ENCODE measurements around the gene CFTR.
"Not testable (repeated sequence)": the region's sequence is repeated elsewhere in the genome, so short reads cannot be mapped to it uniquely, and the experiment has no call there.

Gene CFTR

DNA sequence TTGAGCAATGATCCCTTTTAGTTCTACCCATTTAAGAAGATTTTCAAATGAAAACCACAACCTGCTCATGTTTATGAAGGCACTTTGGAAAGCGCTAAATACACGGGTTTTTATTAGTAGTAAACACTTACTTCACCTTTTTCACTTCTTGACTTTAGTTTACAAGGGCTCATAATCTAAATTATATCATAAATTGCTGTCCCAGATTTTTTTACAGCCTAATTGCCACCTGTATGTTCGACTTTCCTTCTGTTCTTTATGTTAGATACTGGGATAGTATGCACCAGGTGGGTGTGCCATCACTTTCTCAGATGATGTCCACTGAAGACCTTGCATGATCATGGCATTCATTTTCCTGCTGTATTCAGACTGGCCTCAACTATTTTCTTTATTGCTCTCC, 22.5 kb downstream of the CFTR start:
- no peak for DNase-seq (ENCODE audit: low read depth)

DNA sequence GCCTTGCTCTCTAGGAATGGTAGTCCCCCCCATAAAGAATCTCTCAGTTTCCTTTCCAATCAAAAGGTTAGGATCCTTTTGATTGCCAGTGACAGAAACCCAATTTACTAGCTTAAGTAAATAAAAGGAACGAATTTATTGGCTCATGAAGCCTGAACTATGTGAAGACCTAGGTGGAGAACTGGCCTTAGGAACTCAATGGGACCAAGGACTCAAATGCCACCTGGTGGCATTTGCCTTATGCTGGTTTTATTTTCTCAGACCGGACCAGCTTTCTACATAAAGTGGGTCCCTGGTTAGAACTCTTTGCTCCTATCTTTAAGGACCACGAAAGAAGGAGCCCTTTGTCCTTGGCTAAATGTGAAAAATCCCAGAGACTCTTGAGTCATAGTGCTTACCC, 25.4 kb downstream of the CFTR start:
- DNase-seq (ENCODE audit: low read depth) = no peak

DNA sequence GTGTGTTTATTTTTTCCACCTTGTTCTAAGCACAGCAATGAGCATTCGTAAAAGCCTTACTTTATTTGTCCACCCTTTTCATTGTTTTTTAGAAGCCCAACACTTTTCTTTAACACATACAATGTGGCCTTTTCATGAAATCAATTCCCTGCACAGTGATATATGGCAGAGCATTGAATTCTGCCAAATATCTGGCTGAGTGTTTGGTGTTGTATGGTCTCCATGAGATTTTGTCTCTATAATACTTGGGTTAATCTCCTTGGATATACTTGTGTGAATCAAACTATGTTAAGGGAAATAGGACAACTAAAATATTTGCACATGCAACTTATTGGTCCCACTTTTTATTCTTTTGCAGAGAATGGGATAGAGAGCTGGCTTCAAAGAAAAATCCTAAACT, 28.9 kb downstream of the CFTR start:
- DNase-seq (ENCODE audit: low read depth) = no peak

DNA sequence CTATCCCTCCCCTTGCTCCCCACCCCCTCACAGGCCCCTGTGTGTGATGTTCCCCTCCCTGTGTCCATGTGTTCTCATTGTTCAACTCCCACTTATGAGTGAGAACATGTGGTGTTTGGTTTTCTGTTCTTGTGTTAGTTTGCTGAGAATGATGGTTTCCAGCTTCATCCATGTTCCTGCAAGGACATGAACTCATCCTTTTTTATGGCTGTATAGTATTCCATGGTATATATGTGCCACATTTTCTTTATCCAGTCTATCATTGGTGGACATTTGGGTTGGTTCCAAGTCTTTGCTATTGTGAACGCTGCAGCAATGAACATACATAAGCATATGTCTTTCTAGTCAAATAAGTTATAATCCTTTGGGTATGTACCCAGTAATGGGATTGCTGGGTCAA, 37.4 kb downstream of the CFTR start:
- DNase-seq (ENCODE audit: low read depth) = not testable (repeated sequence)

DNA sequence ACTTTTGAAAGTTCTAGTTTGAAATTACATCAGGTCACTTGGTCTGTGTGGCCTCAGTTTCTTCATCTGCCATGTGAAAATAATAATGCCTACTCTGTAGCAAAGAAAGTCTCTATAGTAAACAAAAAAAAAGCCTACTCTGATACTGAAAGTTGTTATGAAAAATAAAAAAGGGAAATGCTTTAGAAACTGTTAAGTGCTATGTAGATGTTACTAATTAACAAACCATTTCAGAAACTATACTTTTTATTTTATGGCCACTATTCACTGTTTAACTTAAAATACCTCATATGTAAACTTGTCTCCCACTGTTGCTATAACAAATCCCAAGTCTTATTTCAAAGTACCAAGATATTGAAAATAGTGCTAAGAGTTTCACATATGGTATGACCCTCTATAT, 50.6 kb downstream of the CFTR start:
- DNase-seq (ENCODE audit: low read depth) = no peak

DNA sequence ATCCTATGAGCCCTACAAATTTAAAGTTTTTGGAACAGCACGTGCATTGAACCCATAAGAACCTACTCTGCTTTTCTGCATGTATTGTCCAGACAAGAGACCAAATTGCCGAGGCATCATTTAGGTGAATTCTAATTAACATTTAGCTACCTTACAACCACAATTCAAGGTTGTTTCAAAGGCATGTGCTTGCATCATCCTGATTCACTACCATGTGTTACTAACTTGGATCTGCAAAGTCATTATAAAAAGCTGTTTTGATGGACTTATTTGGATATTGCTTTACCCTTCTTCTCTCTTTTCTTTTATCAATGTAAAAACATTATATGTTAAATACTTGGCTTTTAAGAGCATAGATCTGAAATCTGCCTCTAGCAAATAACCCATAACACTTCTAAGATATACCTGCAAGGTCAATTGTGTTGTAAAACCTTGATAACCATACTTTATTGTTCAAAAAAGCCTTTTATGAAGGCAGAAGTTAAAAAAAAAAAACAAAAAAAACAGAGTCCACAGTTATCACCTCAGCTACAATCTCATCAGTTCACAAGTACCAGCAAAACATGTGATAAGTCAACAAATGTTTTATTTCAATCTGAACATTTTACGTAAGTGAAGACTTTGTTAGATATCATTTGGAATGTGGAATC, 51.9 kb downstream of the CFTR start:
- DNase-seq (ENCODE audit: low read depth) = no peak

DNA sequence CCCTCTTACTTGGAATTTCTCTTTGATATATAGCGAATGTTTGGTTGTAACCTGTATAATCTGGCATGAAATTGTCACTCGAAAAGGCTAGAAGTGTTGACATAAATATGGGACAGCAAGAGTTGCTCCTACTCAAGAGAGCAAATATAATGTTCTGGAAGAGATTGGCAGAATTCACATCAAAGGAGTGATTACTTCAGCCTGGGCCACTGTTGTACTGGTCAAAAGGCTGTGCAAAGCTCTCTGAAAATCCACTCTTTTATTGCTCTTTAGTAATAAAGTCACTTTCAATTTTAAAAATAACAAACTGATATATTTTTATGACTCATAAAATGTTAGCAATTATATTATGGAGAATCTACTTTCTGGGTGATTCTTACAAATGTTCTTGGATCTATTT, 58.2 kb downstream of the CFTR start:
- DNase-seq (ENCODE audit: low read depth) = no peak

DNA sequence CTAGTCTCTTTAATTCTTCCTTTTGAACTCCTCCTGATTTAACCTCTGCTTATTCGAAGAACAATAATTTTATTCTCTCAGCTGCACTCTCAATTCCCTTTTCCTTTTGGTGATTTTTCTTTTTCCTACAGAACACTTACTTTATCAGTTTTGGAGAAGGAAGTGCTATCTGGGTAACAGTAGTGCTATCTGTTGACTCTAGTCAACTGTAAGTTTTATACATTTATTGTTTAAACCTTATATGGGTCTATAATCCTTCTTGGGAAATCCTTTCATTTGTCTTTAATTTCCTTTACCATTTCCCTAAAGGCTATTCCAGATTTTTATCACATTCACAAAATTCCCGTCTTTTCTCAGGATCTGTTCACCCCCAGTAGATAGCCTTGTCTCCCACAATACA, 64.2 kb downstream of the CFTR start:
- no peak for DNase-seq (ENCODE audit: low read depth)

DNA sequence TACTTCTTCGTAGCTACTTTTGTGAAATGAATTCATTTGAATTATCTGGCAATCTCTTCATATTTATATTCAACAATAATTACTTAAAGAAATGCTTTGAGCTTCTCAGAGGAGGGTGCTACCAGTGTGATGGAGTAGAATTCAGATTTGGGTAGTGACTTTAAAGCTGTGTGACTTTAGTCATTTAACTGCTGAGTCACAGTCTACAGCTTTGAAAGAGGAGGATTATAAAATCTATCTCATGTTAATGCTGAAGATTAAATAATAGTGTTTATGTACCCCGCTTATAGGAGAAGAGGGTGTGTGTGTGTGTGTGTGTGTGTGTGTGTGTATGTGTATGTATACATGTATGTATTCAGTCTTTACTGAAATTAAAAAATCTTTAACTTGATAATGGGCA, 68.2 kb downstream of the CFTR start:
- DNase-seq (ENCODE audit: low read depth) = no peak

DNA sequence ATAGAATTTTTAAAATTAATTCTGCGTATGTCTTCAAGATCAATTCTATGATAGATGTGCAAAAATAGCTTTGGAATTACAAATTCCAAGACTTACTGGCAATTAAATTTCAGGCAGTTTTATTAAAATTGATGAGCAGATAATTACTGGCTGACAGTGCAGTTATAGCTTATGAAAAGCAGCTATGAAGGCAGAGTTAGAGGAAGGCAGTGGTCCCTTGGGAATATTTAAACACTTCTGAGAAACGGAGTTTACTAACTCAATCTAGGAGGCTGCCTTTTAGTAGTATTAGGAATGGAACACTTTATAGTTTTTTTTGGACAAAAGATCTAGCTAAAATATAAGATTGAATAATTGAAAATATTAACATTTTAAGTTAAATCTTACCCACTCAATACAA, 70.8 kb downstream of the CFTR start:
- DNase-seq (ENCODE audit: low read depth) = no peak

DNA sequence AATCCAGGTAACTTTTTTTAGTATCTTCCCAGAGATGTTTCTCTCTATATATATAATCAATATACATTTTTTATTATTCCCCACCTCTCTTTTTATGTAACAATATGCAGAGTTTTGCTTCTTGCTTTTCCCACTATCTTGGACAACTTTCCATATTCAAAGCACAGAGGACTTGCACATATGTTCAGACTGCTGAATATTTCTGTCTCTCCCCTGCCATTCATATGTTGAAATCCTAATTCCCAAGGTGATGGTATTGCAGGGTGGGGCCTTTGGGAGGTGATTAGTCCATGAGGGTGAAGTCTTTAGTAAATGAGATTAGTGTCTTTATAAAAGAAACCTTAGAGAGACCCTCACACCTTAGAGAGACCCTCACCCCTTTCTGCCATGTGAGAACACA, 72.8 kb downstream of the CFTR start:
- no peak for DNase-seq (ENCODE audit: low read depth)

DNA sequence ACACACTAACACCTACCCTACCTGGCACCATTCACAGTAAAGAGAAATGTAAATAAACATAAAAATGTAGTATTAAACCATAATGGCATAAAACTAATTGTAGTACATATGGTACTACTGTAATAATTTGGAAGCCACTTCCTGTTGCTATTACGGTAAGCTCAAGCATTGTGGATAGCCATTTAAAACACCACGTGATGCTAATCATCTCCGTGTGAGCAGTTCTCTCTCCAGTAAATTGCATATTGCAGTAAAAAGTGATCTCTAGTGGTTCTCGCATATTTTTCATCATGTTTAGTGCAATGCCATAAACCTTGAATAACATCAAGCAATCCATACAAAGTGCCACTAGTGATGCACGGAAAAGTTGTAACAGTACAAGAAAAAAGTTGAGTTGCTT, 75.4 kb downstream of the CFTR start:
- DNase-seq (ENCODE audit: low read depth) = no peak

DNA sequence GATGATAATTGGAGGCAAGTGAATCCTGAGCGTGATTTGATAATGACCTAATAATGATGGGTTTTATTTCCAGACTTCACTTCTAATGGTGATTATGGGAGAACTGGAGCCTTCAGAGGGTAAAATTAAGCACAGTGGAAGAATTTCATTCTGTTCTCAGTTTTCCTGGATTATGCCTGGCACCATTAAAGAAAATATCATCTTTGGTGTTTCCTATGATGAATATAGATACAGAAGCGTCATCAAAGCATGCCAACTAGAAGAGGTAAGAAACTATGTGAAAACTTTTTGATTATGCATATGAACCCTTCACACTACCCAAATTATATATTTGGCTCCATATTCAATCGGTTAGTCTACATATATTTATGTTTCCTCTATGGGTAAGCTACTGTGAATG, 79.6 kb downstream of the CFTR start:
- DNase-seq (ENCODE audit: low read depth) = no peak

DNA sequence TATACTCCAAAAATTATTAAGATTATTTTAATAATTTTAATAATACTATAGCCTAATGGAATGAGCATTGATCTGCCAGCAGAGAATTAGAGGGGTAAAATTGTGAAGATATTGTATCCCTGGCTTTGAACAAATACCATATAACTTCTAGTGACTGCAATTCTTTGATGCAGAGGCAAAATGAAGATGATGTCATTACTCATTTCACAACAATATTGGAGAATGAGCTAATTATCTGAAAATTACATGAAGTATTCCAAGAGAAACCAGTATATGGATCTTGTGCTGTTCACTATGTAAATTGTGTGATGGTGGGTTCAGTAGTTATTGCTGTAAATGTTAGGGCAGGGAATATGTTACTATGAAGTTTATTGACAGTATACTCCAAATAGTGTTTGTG, 80.2 kb downstream of the CFTR start:
- no peak for DNase-seq (ENCODE audit: low read depth)

DNA sequence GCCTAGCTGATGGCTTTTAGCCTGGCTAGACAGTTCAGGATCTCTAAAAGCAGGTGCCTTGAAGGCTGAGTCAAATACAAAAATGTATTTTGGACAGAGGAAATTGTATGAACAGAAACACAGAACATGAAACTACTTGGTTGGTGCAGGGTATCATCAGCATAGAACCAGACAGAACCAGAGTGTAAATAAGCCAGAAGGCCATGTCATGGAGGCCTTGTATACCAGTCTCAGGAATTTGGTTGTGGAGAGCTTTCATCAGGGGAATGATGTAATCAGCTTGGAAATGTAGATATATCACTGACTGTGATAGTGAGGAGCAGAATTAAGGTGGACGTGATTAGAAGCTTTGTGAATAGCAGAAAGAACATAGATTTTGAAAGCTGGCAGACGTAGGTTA, 82.9 kb downstream of the CFTR start:
- no peak for DNase-seq (ENCODE audit: low read depth)

DNA sequence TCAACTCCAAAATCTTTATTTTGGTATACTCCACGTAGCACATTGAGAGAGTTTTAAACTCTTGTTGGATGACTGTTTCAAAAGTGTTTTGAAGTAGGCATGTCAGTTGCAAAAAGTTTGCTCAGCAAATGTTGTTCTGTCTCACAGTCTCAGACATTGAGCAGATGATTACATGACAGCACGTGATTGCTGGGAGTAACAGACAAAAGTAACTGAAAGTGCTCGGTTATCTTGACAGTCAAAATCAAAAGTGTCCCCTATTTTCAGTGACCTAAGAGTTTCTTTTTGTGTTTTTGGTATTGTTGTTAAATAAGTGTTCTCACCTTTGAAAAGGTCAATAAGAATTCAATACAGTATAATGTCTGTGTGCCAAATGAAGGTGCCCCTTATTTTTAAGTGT, 84.3 kb downstream of the CFTR start:
- DNase-seq (ENCODE audit: low read depth) = no peak

DNA sequence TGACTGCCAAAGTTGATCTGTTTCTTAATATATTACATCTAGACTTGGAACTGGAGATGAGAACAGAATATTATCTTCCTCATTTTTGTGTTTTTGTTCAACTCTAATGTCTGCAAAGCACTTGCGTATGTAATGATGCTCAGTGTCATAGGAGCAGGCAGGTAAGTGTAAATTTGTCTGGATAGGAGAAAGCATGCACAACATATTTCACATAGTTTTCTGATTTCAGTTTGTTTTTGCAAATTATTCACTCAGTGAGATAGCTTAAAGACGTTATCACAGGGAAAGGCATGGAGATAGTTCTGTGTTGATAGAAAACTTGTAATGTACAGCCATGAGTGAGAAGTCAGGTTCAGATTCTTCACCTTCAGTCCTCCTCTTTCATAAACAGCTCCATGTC, 84.8 kb downstream of the CFTR start:
- no peak for DNase-seq (ENCODE audit: low read depth)

DNA sequence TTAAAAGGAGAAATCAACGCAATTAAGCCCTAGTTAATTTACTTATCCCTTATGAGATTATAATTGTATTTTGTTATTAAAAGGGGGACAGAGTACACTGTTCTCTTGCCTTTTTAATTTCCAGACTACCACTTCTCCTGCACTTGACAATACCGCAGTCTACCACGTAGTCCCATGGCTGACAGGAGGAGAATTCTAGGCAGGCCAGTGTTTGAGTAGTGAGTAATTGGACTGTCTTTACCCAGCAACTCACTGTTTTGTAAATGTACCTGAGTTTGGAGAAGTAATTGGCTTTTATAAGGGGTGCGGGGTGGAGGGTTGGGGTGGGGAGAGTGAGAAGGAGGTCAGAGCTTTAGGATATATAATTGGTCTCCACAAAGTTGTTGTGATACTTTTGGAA, 85.4 kb downstream of the CFTR start:
- DNase-seq (ENCODE audit: low read depth) = no peak

DNA sequence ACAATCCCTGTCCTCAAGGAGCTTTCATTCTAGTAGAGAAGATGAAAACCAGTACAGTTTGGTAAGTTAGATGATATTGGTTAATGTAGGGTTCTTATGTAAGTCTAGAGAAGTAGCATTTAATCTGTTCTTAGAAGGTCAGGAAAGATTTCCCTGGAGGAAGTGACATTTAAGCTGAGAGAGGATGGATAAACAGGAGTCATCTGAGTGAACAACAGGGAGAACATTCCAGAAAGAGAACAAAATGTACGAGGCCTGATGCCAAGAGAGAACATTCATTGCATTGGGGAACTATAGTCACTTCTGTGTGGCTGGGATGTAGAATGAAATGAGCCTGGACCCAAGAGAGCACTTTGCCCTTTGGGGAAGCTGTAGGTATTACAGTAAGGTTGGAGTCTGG, 88.0 kb downstream of the CFTR start:
- no peak for DNase-seq (ENCODE audit: low read depth)

DNA sequence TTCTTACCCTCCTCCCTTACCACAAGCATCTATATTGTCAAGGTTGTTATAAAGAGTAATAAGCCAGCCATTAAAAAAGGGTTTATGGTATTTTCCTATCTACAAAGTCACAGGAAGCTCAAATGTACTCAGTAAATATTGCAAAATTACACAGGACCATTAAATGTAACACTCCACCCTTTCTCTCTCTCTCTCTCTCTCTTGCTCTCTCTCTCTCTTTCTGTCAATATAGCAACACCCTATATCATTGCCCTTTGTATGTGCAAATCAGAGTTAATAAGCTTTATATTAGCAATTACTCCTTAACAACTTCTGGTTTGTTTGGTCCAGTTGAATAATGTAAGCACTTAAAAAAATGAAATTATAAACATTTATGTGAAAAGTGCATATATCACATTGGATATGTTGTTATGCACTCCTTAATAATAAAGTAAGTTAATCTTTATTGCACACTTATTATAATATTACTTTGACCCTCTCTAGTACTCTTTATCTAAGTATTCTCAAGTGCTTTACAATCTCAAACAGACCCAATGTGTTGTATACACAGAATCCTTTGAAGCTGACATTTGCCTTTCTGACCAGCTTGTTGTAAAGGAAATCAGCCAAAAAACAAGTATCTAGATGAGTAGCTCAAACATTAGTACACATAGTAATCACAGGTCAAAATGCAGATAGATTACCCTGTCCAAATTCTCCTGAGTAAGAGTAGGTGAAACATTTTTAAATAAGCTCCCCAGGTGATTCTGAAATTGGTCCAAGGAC, 93.2 kb downstream of the CFTR start:
- no peak for DNase-seq (ENCODE audit: low read depth)

DNA sequence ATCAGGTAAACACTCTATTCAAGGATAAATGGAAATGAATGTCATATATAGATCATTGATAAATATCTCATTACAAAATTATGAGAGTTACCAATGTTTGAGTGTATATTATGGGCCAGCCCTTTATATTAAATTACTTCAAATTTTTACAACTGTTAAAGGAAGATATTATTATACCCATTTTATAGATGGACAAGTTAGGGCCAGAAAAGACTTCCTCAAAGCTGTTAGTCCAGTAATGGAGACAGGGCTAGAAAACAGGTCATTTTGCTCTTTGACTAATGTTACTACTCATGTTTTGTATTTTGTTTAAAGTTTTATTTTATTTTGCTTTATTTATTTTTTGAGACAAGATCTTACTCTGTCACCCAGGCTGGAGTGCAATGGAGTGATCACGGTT, 101.6 kb downstream of the CFTR start:
- no peak for DNase-seq (ENCODE audit: low read depth)

DNA sequence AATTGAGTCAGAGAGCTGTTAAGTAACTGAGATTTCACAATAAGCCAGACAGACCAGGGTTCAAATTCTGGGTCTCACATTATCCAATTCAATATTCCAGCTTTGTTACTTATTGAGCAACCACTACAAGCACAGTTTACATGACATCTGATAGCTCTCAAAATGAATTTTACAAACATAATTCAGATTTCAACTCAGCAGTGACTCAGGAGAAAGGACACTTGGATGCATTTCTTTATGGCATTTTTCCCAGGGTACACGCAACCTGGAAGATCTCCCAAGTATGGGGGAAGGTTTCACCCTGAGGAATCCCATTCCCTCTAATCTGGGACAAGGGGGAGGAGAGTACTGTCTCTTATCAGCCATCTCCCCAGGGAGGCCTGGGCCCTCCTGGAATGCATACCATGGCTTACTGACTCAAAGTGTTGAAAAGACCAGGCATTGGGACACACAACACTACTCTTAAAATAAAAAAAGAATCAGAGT, 102.4 kb downstream of the CFTR start:
- no peak for DNase-seq (ENCODE audit: low read depth)

DNA sequence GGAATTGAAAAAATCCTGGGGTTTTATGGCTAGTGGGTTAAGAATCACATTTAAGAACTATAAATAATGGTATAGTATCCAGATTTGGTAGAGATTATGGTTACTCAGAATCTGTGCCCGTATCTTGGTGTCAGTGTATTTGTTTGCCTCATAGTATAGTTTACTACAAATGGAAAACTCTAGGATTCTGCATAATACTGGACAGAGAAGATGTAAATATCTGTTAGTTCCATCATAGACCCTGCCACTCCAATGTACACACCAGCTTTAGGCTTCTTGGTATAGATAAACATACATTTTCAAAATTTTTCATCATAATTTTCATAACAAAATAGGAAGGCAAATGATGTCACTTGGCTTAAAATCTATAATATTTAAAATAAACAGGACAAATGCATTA, 108.1 kb downstream of the CFTR start:
- no peak for DNase-seq (ENCODE audit: low read depth)

DNA sequence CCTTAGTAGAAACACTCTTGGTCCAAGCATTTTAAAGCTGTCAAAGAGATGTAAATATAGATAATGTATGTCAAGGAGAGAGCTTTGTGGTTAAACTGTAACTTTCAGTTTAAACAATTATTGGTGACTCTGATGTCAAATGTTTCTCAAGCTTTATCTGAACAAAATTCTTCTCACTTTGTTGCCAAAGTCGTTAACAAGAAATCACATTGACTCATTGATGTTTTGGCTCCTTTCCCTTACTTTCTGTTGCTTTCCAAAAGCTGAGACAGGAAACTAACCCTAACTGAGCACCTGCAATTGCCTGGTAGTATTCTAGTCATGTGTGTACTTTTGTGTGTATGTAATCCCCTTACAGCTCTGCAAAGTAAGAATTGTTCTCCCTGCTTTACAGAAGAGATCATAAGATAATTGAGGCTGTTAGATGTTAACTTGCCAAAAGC, 108.5 kb downstream of the CFTR start:
- DNase-seq (ENCODE audit: low read depth) = no peak

All from activated gamma-delta T cell treated with anti-CD3 and anti-CD28 coated beads, Interleukin-2, amount 50 U/mL, for 16 hours (primary cell).